ENCODE results near the gene SIRT3.
"Not testable (repeated sequence)": the region's sequence is repeated elsewhere in the genome, so short reads cannot be mapped to it uniquely, and the experiment has no call there.

GRCh38 chr11:189843-190311, 46.3 kb downstream of the SIRT3 start:
- TF ChIP-seq POLR2AphosphoS5 (IDR thresholded peaks at IDR 0.05; ENCODE audit: borderline replicate concordance, low read depth, low read length); EZH2 (IDR thresholded peaks at IDR 0.05): not testable (repeated sequence)

Measured in SK-N-MC (cell line).